Keratinocyte (primary cell): ENCODE data around the gene RESP18. TPM values are rescaled to one million over a fixed set of nuclear protein-coding genes. Genes with fewer than 3 reads are reported as not detected.

Experiments used
- DNase-seq: peaks from one replicate; pipeline ENCODE4 v3.0.0-alpha.2; 2011; ENCODE audit warnings: low read depth, missing footprints, low spot score
- FAIRE-seq: peaks from 2 replicates; lab custom pipeline; 2011; peaks lifted over from hg19 to GRCh38; lab: Jason Lieb, UNC
- H2AFZ ChIP-seq: 2 replicates; pipeline ENCODE4 v1.6.0; 2012; ENCODE audit warnings: low read length, control low read depth, inconsistent platforms; ENCODE audit not compliant: control insufficient read depth
- H3K27ac ChIP-seq: 2 replicates; pipeline ENCODE4 v1.5.1; 2011; ENCODE audit warnings: low read length; ENCODE audit not compliant: control insufficient read depth, insufficient read depth
- H3K27me3 ChIP-seq: 3 replicates; pipeline ENCODE4 v1.6.0; 2011; ENCODE audit warnings: low read length; ENCODE audit not compliant: control insufficient read depth, insufficient read depth; ENCODE audit errors: extremely low read depth
- H3K36me3 ChIP-seq, 2 experiments: 2 replicates in 1 of 2; 3 replicates in 1 of 2; pipeline ENCODE4 v1.5.1; 2011; ENCODE audit warnings: low read length in 2 of 2, mild to moderate bottlenecking in 1 of 2; ENCODE audit not compliant: control insufficient read depth in 2 of 2, insufficient read depth in 2 of 2; ENCODE audit errors: extremely low read depth in 1 of 2
- H3K4me1 ChIP-seq: 3 replicates; pipeline ENCODE4 v1.5.1; 2011; ENCODE audit warnings: low read length; ENCODE audit not compliant: control insufficient read depth, insufficient read depth; ENCODE audit errors: extremely low read depth
- H3K4me2 ChIP-seq: 3 replicates; pipeline ENCODE4 v1.6.0; 2011; ENCODE audit warnings: low read depth, low read length; ENCODE audit not compliant: control insufficient read depth, insufficient read depth; ENCODE audit errors: extremely low read depth
- H3K4me3 ChIP-seq, 3 experiments: fragments of 200-600 bp in 1 of 3; sonication (generic) in 1 of 3; 2 replicates in 2 of 3; 3 replicates in 1 of 3; pipeline ENCODE4 v1.5.1; 2011 to 2016; ENCODE audit warnings: low read length in 3 of 3, mild to moderate bottlenecking in 3 of 3, control low read depth in 2 of 3, inconsistent platforms in 1 of 3, low read depth in 1 of 3, mixed read lengths in 1 of 3, mixed run types in 1 of 3, moderate library complexity in 1 of 3; ENCODE audit not compliant: control insufficient read depth in 2 of 3, insufficient read depth in 2 of 3; ENCODE audit errors: extremely low read depth in 1 of 3
- H3K79me2 ChIP-seq: 2 replicates; pipeline ENCODE4 v1.6.0; 2012; ENCODE audit warnings: low read length; ENCODE audit not compliant: control insufficient read depth, insufficient read depth
- H3K9ac ChIP-seq: 3 replicates; pipeline ENCODE4 v1.6.0; 2011; ENCODE audit warnings: low read length; ENCODE audit not compliant: control insufficient read depth, insufficient read depth; ENCODE audit errors: extremely low read depth
- H3K9me1 ChIP-seq: 3 replicates; pipeline ENCODE4 v1.6.0; 2011; ENCODE audit warnings: low read length; ENCODE audit not compliant: control insufficient read depth, insufficient read depth; ENCODE audit errors: extremely low read depth
- H3K9me3 ChIP-seq: 2 replicates; pipeline ENCODE4 v1.5.1; 2012; ENCODE audit warnings: low read depth, low read length; ENCODE audit not compliant: control insufficient read depth
- H4K20me1 ChIP-seq: 3 replicates; pipeline ENCODE4 v1.6.0; 2011; ENCODE audit warnings: low read length; ENCODE audit not compliant: control insufficient read depth, insufficient read depth; ENCODE audit errors: extremely low read depth
- EZH2 ChIP-seq: IDR thresholded peaks from one replicate; pipeline ENCODE4 v1.6.1; 2012; ENCODE audit warnings: inconsistent platforms, mild to moderate bottlenecking, low read length, moderate library complexity
- dilution Hi-C: fragments of 300-500 bp; cut with MboI; formaldehyde crosslinking; loops from one replicate; pipeline ENCODE4 v1.7.0; 2020; ENCODE audit warnings: low sequenced_read_pairs; ENCODE audit not compliant: extremely low pct_ligation_motif_present
- polyA plus RNA-seq, 5 experiments: library from polyadenylated mRNA; depleted of rRNA in 3 of 5; stranded (reverse) in 3 of 5; stranded (forward) in 1 of 5; unstranded in 1 of 5; fragments of >200 nt; gene quantifications; 1 replicate in 1 of 5; 2 replicates in 3 of 5; 3 replicates in 1 of 5; pipeline versions ENCODE4 v1.2.1 to v1.2.3, GENCODE V29; 2011 to 2012; ENCODE audit warnings: missing spikeins in 2 of 5, low read depth in 1 of 5, low replicate concordance in 1 of 5
- TF ChIP-seq, protein P1 (sequence below), 3 experiments: IDR thresholded peaks in 1 of 3; conservative IDR thresholded peaks in 1 of 3; optimal IDR thresholded peaks in 1 of 3; 2 replicates in 2 of 3; 3 replicates in 1 of 3; pipeline versions ENCODE3 to v1.5.1; 2011; ENCODE audit warnings: low read length in 3 of 3, mild to moderate bottlenecking in 3 of 3, moderate library complexity in 2 of 3, control low read depth in 1 of 3, inconsistent platforms in 1 of 3; ENCODE audit not compliant: insufficient read depth in 2 of 3; ENCODE audit errors: extremely low read depth in 1 of 3

RESP18 gene
- polyA plus RNA-seq, 1 donor (not counting 4 experiments of a cell fraction or from before 2014, with no cell fraction given): not detected

GRCh38 chr2:219291910-219292490 lies 40.5 kb downstream of the RESP18 start:
- Histone ChIP-seq H2AFZ (no peak overlapping the region), H4K20me1 (no peaks in the 10 kb centered on the region), H3K79me2 (no peaks in the 10 kb centered on the region), H3K27me3 (no peaks in the 10 kb centered on the region), H3K4me1 (peaks cover 15% of the 10 kb centered on the region), H3K4me3 (no peak overlapping the region), H3K9me3 (no peaks in the 10 kb centered on the region), H3K4me2 (no peak overlapping the region), H3K36me3 (no peaks in the 10 kb centered on the region), H3K9me1 (no peaks in the 10 kb centered on the region), H3K9ac (no peak overlapping the region), H3K27ac (no peak overlapping the region)
- dilution Hi-C loops: no loop called here
- TF ChIP-seq, protein P1, sequence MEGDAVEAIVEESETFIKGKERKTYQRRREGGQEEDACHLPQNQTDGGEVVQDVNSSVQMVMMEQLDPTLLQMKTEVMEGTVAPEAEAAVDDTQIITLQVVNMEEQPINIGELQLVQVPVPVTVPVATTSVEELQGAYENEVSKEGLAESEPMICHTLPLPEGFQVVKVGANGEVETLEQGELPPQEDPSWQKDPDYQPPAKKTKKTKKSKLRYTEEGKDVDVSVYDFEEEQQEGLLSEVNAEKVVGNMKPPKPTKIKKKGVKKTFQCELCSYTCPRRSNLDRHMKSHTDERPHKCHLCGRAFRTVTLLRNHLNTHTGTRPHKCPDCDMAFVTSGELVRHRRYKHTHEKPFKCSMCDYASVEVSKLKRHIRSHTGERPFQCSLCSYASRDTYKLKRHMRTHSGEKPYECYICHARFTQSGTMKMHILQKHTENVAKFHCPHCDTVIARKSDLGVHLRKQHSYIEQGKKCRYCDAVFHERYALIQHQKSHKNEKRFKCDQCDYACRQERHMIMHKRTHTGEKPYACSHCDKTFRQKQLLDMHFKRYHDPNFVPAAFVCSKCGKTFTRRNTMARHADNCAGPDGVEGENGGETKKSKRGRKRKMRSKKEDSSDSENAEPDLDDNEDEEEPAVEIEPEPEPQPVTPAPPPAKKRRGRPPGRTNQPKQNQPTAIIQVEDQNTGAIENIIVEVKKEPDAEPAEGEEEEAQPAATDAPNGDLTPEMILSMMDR (optimal IDR thresholded peaks at IDR 0.05 in 1 of 3, IDR thresholded peaks at IDR 0.05 in 1 of 3, conservative IDR thresholded peaks at IDR 0.05 in 1 of 3; ENCODE audit: extremely low read depth in 1 of 3, insufficient read depth in 2 of 3, low read length in 3 of 3): no peak
- no peak for TF ChIP-seq EZH2
- no peak for FAIRE-seq
- DNase-seq: no peak

DNA sequence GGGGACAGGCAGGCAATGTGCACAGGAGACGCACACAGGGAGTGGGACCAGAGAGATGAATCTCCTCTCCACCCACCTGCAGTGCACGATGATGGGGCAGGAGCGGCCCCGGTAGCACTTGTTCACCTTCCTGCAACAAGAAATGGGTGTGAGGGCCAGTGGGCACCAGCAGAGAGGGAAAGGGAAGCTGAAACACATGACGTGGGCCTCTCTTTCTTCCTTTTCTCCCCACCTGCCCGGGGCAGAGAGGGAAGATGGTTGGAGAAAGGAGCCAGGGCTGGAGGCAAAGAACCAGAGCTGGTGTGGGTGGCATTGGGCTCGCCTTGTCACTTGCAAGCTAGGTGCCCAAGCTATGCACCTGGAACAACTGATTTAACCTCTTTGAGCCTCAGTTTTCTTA lies 41.1 kb downstream of the RESP18 start:
- DNase-seq: no peak
- Histone ChIP-seq H3K9me3 (no peaks in the 10 kb centered on the region), H3K27ac (no peak overlapping the region), H4K20me1 (no peaks in the 10 kb centered on the region), H2AFZ (no peak overlapping the region), H3K27me3 (no peaks in the 10 kb centered on the region), H3K4me2 (no peak overlapping the region), H3K4me3 (no peak overlapping the region), H3K36me3 (no peaks in the 10 kb centered on the region), H3K79me2 (no peaks in the 10 kb centered on the region), H3K9ac (no peak overlapping the region), H3K9me1 (no peaks in the 10 kb centered on the region), H3K4me1 (peaks cover 22% of the 10 kb centered on the region)
- FAIRE-seq: no peak
- TF ChIP-seq, protein P1 (optimal IDR thresholded peaks at IDR 0.05 in 1 of 3, IDR thresholded peaks at IDR 0.05 in 1 of 3, conservative IDR thresholded peaks at IDR 0.05 in 1 of 3; ENCODE audit: extremely low read depth in 1 of 3, insufficient read depth in 2 of 3, low read length in 3 of 3): no peak
- no peak for TF ChIP-seq EZH2
- dilution Hi-C loops: no loop called here
